Measurements from ENCODE around the gene TAS2R60.

GRCh38 chr7:143456992-143457793, 13.9 kb downstream of the TAS2R60 start:
- TF ChIP-seq, protein P1, sequence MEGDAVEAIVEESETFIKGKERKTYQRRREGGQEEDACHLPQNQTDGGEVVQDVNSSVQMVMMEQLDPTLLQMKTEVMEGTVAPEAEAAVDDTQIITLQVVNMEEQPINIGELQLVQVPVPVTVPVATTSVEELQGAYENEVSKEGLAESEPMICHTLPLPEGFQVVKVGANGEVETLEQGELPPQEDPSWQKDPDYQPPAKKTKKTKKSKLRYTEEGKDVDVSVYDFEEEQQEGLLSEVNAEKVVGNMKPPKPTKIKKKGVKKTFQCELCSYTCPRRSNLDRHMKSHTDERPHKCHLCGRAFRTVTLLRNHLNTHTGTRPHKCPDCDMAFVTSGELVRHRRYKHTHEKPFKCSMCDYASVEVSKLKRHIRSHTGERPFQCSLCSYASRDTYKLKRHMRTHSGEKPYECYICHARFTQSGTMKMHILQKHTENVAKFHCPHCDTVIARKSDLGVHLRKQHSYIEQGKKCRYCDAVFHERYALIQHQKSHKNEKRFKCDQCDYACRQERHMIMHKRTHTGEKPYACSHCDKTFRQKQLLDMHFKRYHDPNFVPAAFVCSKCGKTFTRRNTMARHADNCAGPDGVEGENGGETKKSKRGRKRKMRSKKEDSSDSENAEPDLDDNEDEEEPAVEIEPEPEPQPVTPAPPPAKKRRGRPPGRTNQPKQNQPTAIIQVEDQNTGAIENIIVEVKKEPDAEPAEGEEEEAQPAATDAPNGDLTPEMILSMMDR (IDR thresholded peaks at IDR 0.05), result no peak
- TF ChIP-seq, protein P2, sequence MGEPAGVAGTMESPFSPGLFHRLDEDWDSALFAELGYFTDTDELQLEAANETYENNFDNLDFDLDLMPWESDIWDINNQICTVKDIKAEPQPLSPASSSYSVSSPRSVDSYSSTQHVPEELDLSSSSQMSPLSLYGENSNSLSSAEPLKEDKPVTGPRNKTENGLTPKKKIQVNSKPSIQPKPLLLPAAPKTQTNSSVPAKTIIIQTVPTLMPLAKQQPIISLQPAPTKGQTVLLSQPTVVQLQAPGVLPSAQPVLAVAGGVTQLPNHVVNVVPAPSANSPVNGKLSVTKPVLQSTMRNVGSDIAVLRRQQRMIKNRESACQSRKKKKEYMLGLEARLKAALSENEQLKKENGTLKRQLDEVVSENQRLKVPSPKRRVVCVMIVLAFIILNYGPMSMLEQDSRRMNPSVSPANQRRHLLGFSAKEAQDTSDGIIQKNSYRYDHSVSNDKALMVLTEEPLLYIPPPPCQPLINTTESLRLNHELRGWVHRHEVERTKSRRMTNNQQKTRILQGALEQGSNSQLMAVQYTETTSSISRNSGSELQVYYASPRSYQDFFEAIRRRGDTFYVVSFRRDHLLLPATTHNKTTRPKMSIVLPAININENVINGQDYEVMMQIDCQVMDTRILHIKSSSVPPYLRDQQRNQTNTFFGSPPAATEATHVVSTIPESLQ (CRISPR knock-in tag; IDR thresholded peaks at IDR 0.05), result no peak
- TF ChIP-seq MAX (CRISPR knock-in tag; IDR thresholded peaks at IDR 0.05), result no peak
- no peak for TF ChIP-seq CREB1 (CRISPR knock-in tag; IDR thresholded peaks at IDR 0.05)
- no peak for TF ChIP-seq SP1 (CRISPR knock-in tag; conservative IDR thresholded peaks at IDR 0.05)
- TF ChIP-seq, protein P3, sequence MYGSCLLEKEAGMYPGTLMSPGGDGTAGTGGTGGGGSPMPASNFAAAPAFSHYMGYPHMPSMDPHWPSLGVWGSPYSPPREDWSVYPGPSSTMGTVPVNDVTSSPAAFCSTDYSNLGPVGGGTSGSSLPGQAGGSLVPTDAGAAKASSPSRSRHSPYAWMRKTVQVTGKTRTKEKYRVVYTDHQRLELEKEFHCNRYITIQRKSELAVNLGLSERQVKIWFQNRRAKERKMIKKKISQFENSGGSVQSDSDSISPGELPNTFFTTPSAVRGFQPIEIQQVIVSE (CRISPR knock-in tag; IDR thresholded peaks at IDR 0.05; ENCODE audit: borderline replicate concordance), result no peak
- TF ChIP-seq ZNF263 (CRISPR knock-in tag; IDR thresholded peaks at IDR 0.05; ENCODE audit: low read depth), result no peak
- no peak for TF ChIP-seq ETV6 (CRISPR knock-in tag; IDR thresholded peaks at IDR 0.05)
- TF ChIP-seq PRDM15 (CRISPR knock-in tag; IDR thresholded peaks at IDR 0.05), result no peak
- TF ChIP-seq, protein P4, sequence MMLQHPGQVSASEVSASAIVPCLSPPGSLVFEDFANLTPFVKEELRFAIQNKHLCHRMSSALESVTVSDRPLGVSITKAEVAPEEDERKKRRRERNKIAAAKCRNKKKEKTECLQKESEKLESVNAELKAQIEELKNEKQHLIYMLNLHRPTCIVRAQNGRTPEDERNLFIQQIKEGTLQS (CRISPR knock-in tag; conservative IDR thresholded peaks at IDR 0.05), result no peak
- TF ChIP-seq SMAD3 (CRISPR knock-in tag; IDR thresholded peaks at IDR 0.05; ENCODE audit: borderline replicate concordance), result no peak
- TF ChIP-seq USF2 (CRISPR knock-in tag; IDR thresholded peaks at IDR 0.05), result no peak

Data from WTC11 (cell line).